ENCODE data around the gene IL15RA. TPM values are rescaled to one million over a fixed set of nuclear protein-coding genes. Genes with fewer than 3 reads are reported as not detected.

IL15RA gene
- total and polyA plus RNA-seq, 7 donors: 7.9 to 13.1 (median 9.6) TPM

DNA sequence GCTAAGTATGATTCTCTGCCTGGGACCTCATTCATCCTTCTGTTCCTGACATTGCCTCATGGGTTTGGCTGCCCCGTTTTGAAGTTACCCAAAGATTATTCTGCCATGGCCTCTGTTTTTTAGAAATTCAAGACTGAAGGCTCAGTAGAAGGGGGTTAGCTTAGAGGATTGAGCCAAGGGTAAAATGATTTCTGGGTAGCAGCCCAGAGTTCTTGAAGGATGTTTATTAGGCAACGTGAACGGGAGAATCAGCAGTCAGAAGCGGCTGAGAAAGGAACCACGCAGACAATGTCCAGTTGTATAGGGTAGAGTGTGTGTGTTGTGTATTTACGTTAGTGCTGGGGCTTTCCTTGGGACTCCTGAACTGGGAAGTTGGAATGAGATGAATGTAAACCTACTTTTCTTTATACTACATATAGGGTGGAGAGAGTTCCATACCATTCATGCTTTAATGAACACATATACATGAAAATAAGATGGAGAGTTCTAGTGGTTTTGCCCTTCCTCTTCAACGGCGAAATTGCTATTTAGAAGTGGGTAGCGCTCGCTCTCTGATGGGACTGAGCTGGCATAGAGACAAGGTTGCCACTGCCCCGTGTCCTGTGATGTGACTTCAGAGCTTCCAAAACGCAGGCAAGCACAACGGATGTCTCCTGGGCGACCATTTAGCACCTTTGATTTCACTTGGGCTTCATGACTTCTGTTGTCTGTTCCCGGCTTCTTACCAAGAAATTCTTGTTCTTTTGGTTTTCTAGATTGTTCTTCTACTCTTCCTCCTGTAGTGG, 35.0 kb upstream of the IL15RA start:
- Histone ChIP-seq H3K27me3 (ENCODE audit: insufficient read depth in 3 of 3, low read length in 2 of 3) (peaks cover 0 to 6% (median 0%) of the 10 kb centered on the region in 3 donors), H3K36me3 (ENCODE audit: insufficient read depth in 1 of 2, low read depth in 1 of 2) (no peaks in the 10 kb centered on the region), H3K4me1 (no peaks in the 10 kb centered on the region), H3K4me3 (no peak overlapping the region), H3K27ac (no peak overlapping the region), H3K9me3 (no peaks in the 10 kb centered on the region)
- ATAC-seq (no peak), DNase-seq (no peak)
- TF ChIP-seq, protein P1, sequence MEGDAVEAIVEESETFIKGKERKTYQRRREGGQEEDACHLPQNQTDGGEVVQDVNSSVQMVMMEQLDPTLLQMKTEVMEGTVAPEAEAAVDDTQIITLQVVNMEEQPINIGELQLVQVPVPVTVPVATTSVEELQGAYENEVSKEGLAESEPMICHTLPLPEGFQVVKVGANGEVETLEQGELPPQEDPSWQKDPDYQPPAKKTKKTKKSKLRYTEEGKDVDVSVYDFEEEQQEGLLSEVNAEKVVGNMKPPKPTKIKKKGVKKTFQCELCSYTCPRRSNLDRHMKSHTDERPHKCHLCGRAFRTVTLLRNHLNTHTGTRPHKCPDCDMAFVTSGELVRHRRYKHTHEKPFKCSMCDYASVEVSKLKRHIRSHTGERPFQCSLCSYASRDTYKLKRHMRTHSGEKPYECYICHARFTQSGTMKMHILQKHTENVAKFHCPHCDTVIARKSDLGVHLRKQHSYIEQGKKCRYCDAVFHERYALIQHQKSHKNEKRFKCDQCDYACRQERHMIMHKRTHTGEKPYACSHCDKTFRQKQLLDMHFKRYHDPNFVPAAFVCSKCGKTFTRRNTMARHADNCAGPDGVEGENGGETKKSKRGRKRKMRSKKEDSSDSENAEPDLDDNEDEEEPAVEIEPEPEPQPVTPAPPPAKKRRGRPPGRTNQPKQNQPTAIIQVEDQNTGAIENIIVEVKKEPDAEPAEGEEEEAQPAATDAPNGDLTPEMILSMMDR (IDR thresholded peaks at IDR 0.05): no peak
- WGBS, 3 donors: 83 to 88% (median 87%) methylated on average over 15 of the region's 15 CpGs
- intact Hi-C loops (cut with DNase I): no loop called here

DNA sequence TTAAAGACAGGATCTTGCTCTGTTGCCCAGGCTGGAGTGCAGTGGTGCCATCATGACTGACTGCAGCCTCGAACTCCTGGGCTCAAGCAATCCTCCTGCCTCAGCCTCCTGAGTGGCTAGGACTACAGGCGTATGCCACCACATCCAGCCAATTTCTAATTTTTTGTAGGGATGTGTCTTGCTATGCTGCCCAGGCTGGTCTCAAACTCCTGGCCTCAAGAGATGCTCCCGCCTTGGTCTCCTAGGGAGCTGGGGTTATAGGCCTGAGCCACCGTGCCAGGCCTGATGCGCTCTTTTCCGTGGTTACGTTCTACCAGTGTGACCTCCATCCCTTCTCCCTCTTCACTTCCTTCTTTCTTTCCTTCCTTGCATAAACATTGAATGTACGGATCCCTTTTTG, 34.2 kb upstream of the IL15RA start:
- Histone ChIP-seq H3K27me3 (ENCODE audit: insufficient read depth in 3 of 3, low read length in 2 of 3) (peaks cover 0 to 6% (median 0%) of the 10 kb centered on the region in 3 donors), H3K9me3 (no peaks in the 10 kb centered on the region), H3K4me1 (no peaks in the 10 kb centered on the region), H3K4me3 (no peak overlapping the region), H3K36me3 (ENCODE audit: insufficient read depth in 1 of 2, low read depth in 1 of 2) (no peaks in the 10 kb centered on the region), H3K27ac (no peak overlapping the region)
- no peak for DNase-seq
- ATAC-seq: no peak
- intact Hi-C loops (cut with DNase I): no loop called here
- WGBS, 3 donors: 91 to 94% (median 92%) methylated on average over 8 of the region's 8 CpGs
- TF ChIP-seq, protein P1 (IDR thresholded peaks at IDR 0.05): no peak

GRCh38 chr10:6010569-6010968, 33.2 kb upstream of the IL15RA start:
- no peak for DNase-seq
- TF ChIP-seq, protein P1 (IDR thresholded peaks at IDR 0.05): no peak
- H3K4me1 ChIP-seq: no peaks in the 10 kb centered on the region
- H3K27ac ChIP-seq: no peak overlapping the region
- intact Hi-C loops (cut with DNase I): no loop called here
- 94 to 97% (median 96%) methylated on average over 3 of the region's 3 CpGs for WGBS, 3 donors
- ATAC-seq: no peak
- no peaks in the 10 kb centered on the region for H3K9me3 ChIP-seq
- H3K27me3 ChIP-seq (ENCODE audit: insufficient read depth in 3 of 3, low read length in 2 of 3): peaks cover 0 to 6% (median 0%) of the 10 kb centered on the region in 3 donors
- no peaks in the 10 kb centered on the region for H3K36me3 ChIP-seq (ENCODE audit: insufficient read depth in 1 of 2, low read depth in 1 of 2)
- H3K4me3 ChIP-seq: no peak overlapping the region

DNA sequence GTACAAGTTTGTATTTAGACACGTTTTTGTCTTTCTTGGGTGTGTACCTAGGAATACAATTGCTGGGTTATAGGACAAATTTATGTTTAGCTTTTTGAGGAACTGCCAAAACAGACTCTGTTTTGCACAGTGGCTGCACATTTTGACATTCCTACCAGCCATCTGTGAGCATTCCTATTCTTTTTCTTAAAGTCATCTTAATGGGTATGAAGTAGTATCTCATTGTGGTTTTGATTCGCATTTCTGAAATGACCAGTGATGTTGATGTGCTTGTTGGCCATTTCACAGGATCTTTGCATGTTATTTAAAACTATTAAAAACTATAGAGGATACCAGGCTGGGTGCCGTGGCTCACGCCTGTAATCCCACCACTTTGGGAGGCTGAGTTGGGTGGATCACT, 32.6 kb upstream of the IL15RA start:
- no peak overlapping the region for H3K27ac ChIP-seq
- WGBS, 3 donors: 88 to 90% (median 89%) methylated on average over 4 of the region's 4 CpGs
- TF ChIP-seq, protein P1 (IDR thresholded peaks at IDR 0.05): no peak
- peaks cover 0 to 6% (median 0%) of the 10 kb centered on the region in 3 donors for H3K27me3 ChIP-seq (ENCODE audit: insufficient read depth in 3 of 3, low read length in 2 of 3)
- no peaks in the 10 kb centered on the region for H3K4me1 ChIP-seq
- ATAC-seq (no peak), DNase-seq (no peak)
- no peaks in the 10 kb centered on the region for H3K9me3 ChIP-seq
- intact Hi-C loops (cut with DNase I): no loop called here
- no peak overlapping the region for H3K4me3 ChIP-seq
- no peaks in the 10 kb centered on the region for H3K36me3 ChIP-seq (ENCODE audit: insufficient read depth in 1 of 2, low read depth in 1 of 2)
